ENCODE data around the gene SYNE4.
"Not testable (repeated sequence)": the region's sequence is repeated elsewhere in the genome, so short reads cannot be mapped to it uniquely, and the experiment has no call there.

The SYNE4 gene

DNA sequence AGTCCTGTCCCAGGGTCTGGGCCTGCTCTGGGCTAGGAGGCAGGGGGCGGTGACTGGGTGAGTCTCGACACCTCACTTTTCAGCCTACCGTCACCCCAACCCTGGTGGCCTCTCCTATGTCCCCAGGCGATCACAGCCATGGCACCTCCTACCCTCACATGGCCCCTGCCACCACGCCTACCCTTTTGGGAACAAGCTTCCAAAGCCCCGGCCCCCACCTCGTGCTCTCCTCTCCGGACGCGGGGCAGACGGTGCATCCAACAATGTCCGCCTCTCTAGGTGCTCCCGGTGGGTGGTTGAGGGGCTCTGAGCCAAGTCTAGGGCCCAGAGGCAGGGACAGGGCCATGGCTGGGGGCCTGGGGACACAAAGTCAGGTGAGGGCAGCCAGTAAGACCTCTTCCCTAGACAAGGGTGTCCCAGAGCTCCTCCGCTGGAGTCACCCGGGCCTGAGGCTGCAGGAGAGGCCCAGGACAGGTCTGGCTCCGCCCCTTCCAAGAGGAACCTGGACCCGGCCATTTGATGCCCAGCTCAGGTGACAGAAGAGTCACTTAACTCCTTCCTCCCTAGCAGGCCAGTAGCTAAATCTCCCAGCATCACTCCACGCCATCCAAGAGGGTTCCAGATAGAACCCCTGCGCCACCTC lies at the start of gene SYNE4:
Gene SYNE4, minus strand, starts transcription at position 478 of the 643 bp plus-strand sequence. Its CDS starts 132 bp downstream, at position 346.
- no peak for DNase-seq

- DNase-seq = peak; percentile 92
Measured at GRCh38 chr19:36054733-36055686, 46.4 kb upstream of the SYNE4 start, which contains the start of gene WDR62. TSS of gene WDR62 (plus strand) at chr19:36054897. CDS start at chr19:36054972, 75 bp downstream.

GRCh38 chr19:36054119-36054732 lies 45.6 kb upstream of the SYNE4 start, which contains the start of gene THAP8:
TSS of gene THAP8 (minus strand) at chr19:36054285. CDS start at chr19:36054217, 68 bp downstream.
- peak; percentile 97 for DNase-seq

- DNase-seq = no peak
Measured at GRCh38 chr19:36051637-36052036, 43.0 kb upstream of the SYNE4 start.

DNA sequence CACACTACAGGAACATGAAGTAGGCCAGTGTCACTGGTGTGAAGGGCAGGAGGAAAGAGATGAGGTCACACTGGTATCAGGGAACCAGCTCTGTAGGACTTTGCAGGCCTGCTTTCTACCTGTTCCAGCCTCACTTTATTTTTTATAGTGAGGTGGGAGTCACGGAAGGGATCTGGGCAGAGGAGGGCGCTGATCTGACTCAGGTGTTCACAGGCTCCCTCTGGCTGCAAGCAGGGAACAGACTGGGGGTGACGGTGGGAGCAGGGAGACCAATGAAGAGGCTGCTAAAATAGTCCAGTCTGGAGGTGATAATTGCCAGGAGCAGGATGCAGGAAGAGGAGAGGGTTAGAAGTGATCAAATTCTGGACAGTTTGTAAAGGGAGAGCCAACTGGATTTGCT lies 42.6 kb upstream of the SYNE4 start:
- no peak for DNase-seq

DNA sequence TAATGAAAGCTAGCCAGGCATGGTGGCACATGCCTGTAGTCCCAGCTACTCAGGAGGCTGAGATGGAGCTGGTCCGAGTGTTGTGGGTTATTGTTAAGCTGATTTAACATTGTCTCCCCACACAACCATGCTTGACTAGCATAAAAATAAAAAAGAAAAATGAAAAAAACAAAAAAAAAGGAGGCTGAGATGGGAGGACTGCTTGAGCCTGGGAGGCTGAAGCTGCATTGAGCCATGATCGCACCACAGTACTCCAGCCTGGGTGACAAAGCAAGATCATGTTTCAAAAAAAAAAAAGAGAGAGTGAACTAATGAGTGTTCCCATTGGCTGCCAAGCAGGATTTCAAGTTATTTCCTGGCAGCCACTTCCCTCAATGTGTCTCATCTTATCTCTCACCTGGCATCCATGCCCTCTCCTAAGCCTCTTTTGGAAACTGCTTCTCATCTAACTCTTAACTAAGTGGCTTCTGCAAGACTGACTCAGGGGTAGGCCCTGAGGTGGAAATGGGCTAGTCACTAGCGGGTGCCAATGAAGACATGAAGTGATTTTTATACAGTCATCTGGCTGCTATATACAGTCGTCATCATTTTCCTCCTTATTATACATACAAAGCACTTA lies 40.6 kb upstream of the SYNE4 start:
- DNase-seq = peak; percentile 24

- no peak for DNase-seq
Measured at GRCh38 chr19:36047835-36048234, 39.2 kb upstream of the SYNE4 start.

- no peak for DNase-seq
Measured at GRCh38 chr19:36046443-36047050, 37.9 kb upstream of the SYNE4 start.

DNA sequence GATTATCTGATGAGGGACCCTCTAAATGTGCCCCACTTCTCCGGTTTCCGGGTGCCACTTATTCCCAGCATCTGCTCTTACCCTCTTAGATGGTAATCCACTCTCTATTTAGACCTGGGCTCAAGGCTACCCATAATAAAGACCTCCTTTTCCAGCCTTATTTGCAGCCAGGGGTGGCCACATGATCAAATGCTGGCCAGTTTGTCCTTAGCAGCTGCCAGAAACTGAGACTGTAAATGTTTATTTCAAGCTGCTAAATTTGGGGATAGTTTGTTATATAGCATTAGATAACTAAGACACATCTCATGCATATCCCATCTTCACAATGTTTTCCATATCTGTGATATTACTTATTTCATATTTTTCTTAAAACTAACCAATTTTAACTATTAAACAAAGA lies 35.3 kb upstream of the SYNE4 start:
- DNase-seq = no peak

GRCh38 chr19:36041831-36042230 lies 33.2 kb upstream of the SYNE4 start:
- no peak for DNase-seq

DNA sequence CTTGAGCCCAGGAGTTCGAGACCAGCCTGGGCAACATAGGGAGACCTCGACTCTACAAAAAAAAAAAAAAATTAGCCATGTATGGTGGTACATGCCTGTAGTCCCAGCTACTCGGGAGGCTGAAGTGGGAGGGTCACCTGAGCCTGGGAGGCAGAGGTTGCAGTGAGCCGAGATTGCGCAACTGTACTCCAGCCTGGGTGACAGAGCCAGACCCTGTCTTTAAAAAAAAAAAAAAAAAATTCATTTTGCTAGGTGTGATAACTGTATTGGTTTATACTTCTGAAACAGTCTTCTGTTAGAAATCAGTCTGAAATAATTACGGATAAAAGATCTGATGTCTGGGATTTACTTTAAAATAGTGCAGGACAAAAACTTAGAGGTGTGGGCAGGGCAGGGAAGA lies 32.5 kb upstream of the SYNE4 start:
- DNase-seq = not testable (repeated sequence)

- no peak for DNase-seq
Measured at GRCh38 chr19:36040495-36040894, 31.9 kb upstream of the SYNE4 start.

- peak; percentile 50 for DNase-seq
Measured at GRCh38 chr19:36032251-36033104, 23.9 kb upstream of the SYNE4 start, which contains the start of gene CLIP3. TSS of gene CLIP3 (minus strand) at chr19:36032873. CDS start at chr19:36032357, 516 bp downstream.

GRCh38 chr19:36031308-36031707 lies 22.7 kb upstream of the SYNE4 start:
- DNase-seq = no peak

DNA sequence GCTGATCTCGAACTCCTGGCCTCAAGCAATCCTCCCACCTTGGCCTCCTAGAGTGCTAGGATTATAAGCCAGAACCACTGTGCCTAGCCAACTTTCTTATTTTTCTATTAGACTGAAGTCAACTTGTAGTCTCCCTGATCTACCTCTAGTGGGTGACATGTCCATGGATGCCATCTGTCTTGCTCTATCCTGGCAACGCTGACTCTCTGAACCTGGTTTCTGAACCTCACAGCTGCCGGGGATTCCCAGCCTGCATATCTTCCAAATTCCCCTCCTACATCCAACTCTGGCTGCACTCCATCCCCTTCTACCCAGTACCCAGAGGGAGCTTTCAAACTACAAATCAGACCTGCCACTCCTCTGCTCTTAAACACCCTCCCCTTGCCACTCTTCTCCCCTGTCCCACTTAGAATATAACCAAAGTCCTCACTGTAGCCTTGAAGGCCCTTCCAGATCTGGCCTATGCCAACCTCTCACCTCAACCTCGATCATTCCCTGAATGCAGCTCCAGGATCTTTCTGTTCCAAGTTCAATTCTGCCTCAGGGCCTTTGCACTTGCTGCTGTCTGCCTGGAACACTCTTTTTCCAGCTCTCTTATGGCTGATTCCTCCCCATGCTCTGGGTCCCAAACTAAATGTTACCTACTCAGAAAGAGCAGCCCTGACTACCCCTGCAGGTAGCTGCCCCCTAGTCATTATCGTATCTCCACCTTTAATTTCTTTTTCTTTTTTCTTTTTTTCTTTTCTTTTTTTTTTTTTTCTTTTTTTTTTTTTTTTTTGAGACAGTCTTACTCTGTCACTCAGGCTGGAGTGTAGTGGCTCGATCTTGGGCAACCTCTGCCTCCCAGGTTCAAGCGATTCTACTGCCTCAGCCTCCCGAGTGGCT lies 21.9 kb upstream of the SYNE4 start:
- no peak for DNase-seq

DNA sequence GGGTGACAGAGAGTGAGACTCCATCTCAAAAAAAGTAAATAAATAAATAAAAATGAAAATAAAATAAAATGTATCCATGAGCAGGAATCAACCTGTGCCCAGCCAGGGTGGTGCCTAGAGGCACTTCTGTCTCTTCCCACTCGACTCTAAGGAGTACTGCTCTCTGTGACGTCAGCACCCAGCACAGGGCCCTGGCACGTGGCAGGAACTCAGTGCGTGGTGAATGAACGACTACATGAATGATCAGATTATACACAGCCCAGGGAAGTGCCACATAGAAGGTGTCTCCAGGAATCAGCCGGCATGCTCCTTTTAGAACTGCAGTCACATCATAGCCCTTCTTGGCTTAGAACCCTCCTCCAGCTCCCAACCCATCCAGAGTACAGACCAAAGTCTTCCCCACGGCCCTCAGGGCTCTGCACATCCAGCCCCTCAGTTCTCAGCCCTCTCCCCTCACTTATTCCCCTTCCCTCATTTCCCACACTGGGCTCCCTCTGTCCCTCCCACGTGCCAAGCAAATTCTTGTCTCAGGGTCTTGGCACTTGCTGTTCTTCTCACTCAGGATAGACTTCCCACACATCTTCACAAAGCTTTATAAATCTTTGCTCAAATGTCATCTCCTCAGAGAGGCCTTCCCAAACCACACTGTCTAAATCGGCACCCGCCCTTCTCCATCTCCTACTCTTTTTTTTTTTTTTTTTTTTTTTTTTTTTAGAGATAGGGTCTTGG lies 19.9 kb upstream of the SYNE4 start:
- DNase-seq = no peak

GRCh38 chr19:36027696-36028095 lies 19.1 kb upstream of the SYNE4 start:
- no peak for DNase-seq

DNA sequence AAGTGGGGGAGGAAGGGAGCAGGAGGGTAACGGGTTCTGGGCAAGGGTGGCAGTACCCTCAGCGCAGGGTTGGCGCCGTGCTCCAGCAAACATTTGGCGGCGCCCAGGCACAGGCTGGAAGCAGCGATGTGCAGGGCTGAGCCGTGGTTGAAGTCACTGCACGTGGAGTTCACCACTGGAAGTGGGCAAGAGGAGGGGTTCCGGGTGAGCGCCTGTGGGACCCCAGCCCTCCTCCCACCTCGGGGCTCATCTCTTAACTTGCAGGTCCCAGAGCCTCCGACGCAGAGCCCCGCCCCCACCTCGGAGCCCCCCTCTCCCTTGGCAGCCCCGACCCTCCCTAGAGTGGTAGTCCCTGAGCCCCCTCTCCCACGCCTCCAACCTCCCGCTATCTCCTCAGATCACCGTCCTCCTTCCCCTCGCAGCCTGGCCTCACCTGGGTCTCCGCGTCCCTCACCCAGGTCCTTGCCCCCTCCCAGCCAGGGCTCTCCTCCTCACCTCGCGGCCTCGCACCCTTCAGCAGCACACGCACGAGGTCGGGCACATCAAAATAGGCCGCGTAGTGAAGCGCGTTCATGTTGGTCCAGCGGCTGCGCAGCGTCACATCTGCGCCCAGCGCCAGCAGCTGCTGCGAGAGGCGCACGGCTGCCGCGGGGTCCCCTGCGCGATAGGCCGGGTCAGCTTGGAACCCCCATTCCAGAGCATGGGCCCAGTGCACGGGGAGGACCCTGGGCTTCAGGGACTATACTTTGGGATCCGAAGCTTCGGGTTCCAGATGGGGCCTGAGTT lies 17.7 kb upstream of the SYNE4 start:
- DNase-seq = no peak

- DNase-seq = no peak
Measured at GRCh38 chr19:36025541-36025940, 16.9 kb upstream of the SYNE4 start.

Measured in NCI-H2171 (cell line).